ENCODE results near the gene SLC27A3. TPM values are rescaled to one million over a fixed set of nuclear protein-coding genes. Genes with fewer than 3 reads are reported as not detected.

Gene SLC27A3
- polyA plus RNA-seq, 2 of the 4 experiments (the other 2 are of a cell fraction) = 1.3 to 2.1 TPM

GRCh38 chr1:153816283-153816889 is 41.2 kb downstream of the SLC27A3 start:
- ATAC-seq = no peak
- no peak overlapping the region for H3K4me2 ChIP-seq
- no peak for DNase-seq (ENCODE audit: low read depth in 1 of 2, low spot score in 1 of 2)
- WGBS (ENCODE audit: missing lambda C conversion rate) = 94% methylated on average over 13 of the region's 13 CpGs
- FAIRE-seq = no peak
- ChIA-PET POLR2A (no interaction called here), CTCF (interaction anchor here (0.9 to 4.0 kb wide), 4 partner anchors 10 to 170 kb away, joined by 3 to 19 read pairs (median 4); partner anchors contain the start of gene RAB13)
- TF ChIP-seq SMC3 (IDR thresholded peaks at IDR 0.05) = no peak
- TF ChIP-seq NFE2L2 (conservative IDR thresholded peaks at IDR 0.05; ENCODE audit: low read length) = no peak
- TF ChIP-seq REST (IDR thresholded peaks at IDR 0.05) = no peak
- no peak for TF ChIP-seq GATA3 (IDR thresholded peaks at IDR 0.05; ENCODE audit: borderline replicate concordance)
- no peak for TF ChIP-seq ZSCAN20 (CRISPR knock-in tag; IDR thresholded peaks at IDR 0.05)
- TF ChIP-seq CHD2 (IDR thresholded peaks at IDR 0.05; ENCODE audit: low read length, partially characterized antibody) = no peak
- no peak for TF ChIP-seq TP53 (CRISPR knock-in tag; IDR thresholded peaks at IDR 0.05)
- no peak for TF ChIP-seq ATOH8 (CRISPR knock-in tag; IDR thresholded peaks at IDR 0.05; ENCODE audit: low read depth)
- TF ChIP-seq USF2 (IDR thresholded peaks at IDR 0.05) = no peak
- TF ChIP-seq JUN (IDR thresholded peaks at IDR 0.05) = no peak
- no peak overlapping the region for H3K4me3 ChIP-seq
- H3K27ac ChIP-seq = no peak overlapping the region
- H3K9me3 ChIP-seq = no peaks in the 10 kb centered on the region
- H3K4me1 ChIP-seq = no peaks in the 10 kb centered on the region

- no peak for ATAC-seq
- WGBS (ENCODE audit: missing lambda C conversion rate) = 89% methylated on average over 2 of the region's 2 CpGs
- DNase-seq (ENCODE audit: low read depth in 1 of 2, low spot score in 1 of 2) = no peak
- Histone ChIP-seq H3K4me3 (no peak overlapping the region), H3K9me3 (no peaks in the 10 kb centered on the region), H3K4me1 (no peaks in the 10 kb centered on the region), H3K27ac (no peak overlapping the region), H3K4me2 (no peak overlapping the region)
- CTCF ChIA-PET = interaction anchor here (1.0 to 4.0 kb wide), 2 partner anchors 8 to 21 kb away, joined by 3 to 19 read pairs; no protein-coding TSS in a partner anchor
- FAIRE-seq = no peak
- TF ChIP-seq RAD21 (conservative IDR thresholded peaks at IDR 0.05 in 1 of 2, IDR thresholded peaks at IDR 0.05 in 1 of 2) (no peak), MAZ (IDR thresholded peaks at IDR 0.05; ENCODE audit: borderline replicate concordance, low read depth, low read length) (no peak), JUNB (IDR thresholded peaks at IDR 0.05) (no peak), RNF2 (IDR thresholded peaks at IDR 0.05; ENCODE audit: borderline replicate concordance, low read depth) (no peak), CEBPB (IDR thresholded peaks at IDR 0.05) (no peak), TFCP2L1 (CRISPR knock-in tag; IDR thresholded peaks at IDR 0.05) (no peak), CBX8 (IDR thresholded peaks at IDR 0.05) (no peak), PBX3 (IDR thresholded peaks at IDR 0.05) (no peak), CBX2 (IDR thresholded peaks at IDR 0.05; ENCODE audit: borderline replicate concordance, low read depth) (no peak), HES2 (IDR thresholded peaks at IDR 0.05) (no peak), PHF8 (IDR thresholded peaks at IDR 0.05; ENCODE audit: borderline replicate concordance, low read depth) (no peak), POLR2A (IDR thresholded peaks at IDR 0.05; ENCODE audit: low read length) (no peak), MAX (IDR thresholded peaks at IDR 0.05) (no peak), EHF (CRISPR knock-in tag; IDR thresholded peaks at IDR 0.05) (no peak), ATOH8 (CRISPR knock-in tag; IDR thresholded peaks at IDR 0.05; ENCODE audit: low read depth) (no peak), FOXS1 (CRISPR knock-in tag; IDR thresholded peaks at IDR 0.05) (no peak), RCOR1 (IDR thresholded peaks at IDR 0.05; ENCODE audit: low read depth, low read length) (no peak), ESRRA (IDR thresholded peaks at IDR 0.05; ENCODE audit: borderline replicate concordance, low read length) (no peak), HMGXB4 (CRISPR knock-in tag; IDR thresholded peaks at IDR 0.05; ENCODE audit: borderline replicate concordance) (no peak)
- POLR2A ChIA-PET = no interaction called here
These were observed 43.7 kb downstream of the SLC27A3 start for GRCh38 chr1:153818876-153819275.
